HG03103 (cell line): ENCODE data around the gene DMXL2.
"Not testable (repeated sequence)": the region's sequence is repeated elsewhere in the genome, so short reads cannot be mapped to it uniquely, and the experiment has no call there.

Source experiments
- ATAC-seq: cut with Tn5 transposase; IDR thresholded peaks from one replicate; pipeline ENCODE4 v1.9.1; 2021; ENCODE audit warnings: low read depth; ENCODE audit not compliant: unreplicated experiment

DMXL2 gene

GRCh38 chr15:51625236-51625635 is 2.7 kb upstream of the DMXL2 start:
- ATAC-seq = peak; percentile 41

GRCh38 chr15:51624022-51624421 is 1.5 kb upstream of the DMXL2 start:
- ATAC-seq = no peak

- no peak for ATAC-seq
Observed at GRCh38 chr15:51623386-51623938, 891 bp upstream of the DMXL2 start.

- ATAC-seq = no peak
Observed at GRCh38 chr15:51621936-51622603, 501 bp downstream of the DMXL2 start.

- ATAC-seq = no peak
Observed at GRCh38 chr15:51621155-51621765, 1.3 kb downstream of the DMXL2 start.

GRCh38 chr15:51620641-51621040 is 1.9 kb downstream of the DMXL2 start:
- ATAC-seq = no peak

GRCh38 chr15:51620122-51620521 is 2.4 kb downstream of the DMXL2 start:
- no peak for ATAC-seq

GRCh38 chr15:51619331-51620035 is 3.1 kb downstream of the DMXL2 start:
- ATAC-seq = no peak

GRCh38 chr15:51617886-51618285 is 4.7 kb downstream of the DMXL2 start:
- ATAC-seq = no peak

- ATAC-seq = no peak
Observed at GRCh38 chr15:51613951-51614350, 8.6 kb downstream of the DMXL2 start.

GRCh38 chr15:51612669-51613068 is 9.9 kb downstream of the DMXL2 start:
- not testable (repeated sequence) for ATAC-seq

- ATAC-seq = not testable (repeated sequence)
Observed at GRCh38 chr15:51603462-51603948, 19.1 kb downstream of the DMXL2 start.

- ATAC-seq = no peak
Observed at GRCh38 chr15:51603002-51603401, 19.6 kb downstream of the DMXL2 start.

- ATAC-seq = no peak
Observed at GRCh38 chr15:51602484-51602883, 20.1 kb downstream of the DMXL2 start.

- no peak for ATAC-seq
Observed at GRCh38 chr15:51601801-51602200, 20.8 kb downstream of the DMXL2 start.

- no peak for ATAC-seq
Observed at GRCh38 chr15:51600114-51600513, 22.5 kb downstream of the DMXL2 start.

GRCh38 chr15:51589881-51590568 is 32.5 kb downstream of the DMXL2 start:
- no peak for ATAC-seq

- no peak for ATAC-seq
Observed at GRCh38 chr15:51588966-51589365, 33.6 kb downstream of the DMXL2 start.

- ATAC-seq = no peak
Observed at GRCh38 chr15:51585986-51586385, 36.6 kb downstream of the DMXL2 start.

- ATAC-seq = no peak
Observed at GRCh38 chr15:51580982-51581381, 41.6 kb downstream of the DMXL2 start.

- ATAC-seq = no peak
Observed at GRCh38 chr15:51580385-51580784, 42.2 kb downstream of the DMXL2 start.
